Central memory CD4-positive, alpha-beta T cell (primary cell): ENCODE data around the gene PDE9A.
"Not testable (repeated sequence)": the region's sequence is repeated elsewhere in the genome, so short reads cannot be mapped to it uniquely, and the experiment has no call there.

Experiments
- DNase-seq: peaks from one replicate; pipeline ENCODE4 v3.0.0; 2022

The PDE9A gene

GRCh38 chr21:42807938-42808613 is 154.7 kb downstream of the PDE9A start:
- DNase-seq: no peak

- DNase-seq: no peak
Measured at GRCh38 chr21:42809171-42809570, 155.8 kb downstream of the PDE9A start.

DNA sequence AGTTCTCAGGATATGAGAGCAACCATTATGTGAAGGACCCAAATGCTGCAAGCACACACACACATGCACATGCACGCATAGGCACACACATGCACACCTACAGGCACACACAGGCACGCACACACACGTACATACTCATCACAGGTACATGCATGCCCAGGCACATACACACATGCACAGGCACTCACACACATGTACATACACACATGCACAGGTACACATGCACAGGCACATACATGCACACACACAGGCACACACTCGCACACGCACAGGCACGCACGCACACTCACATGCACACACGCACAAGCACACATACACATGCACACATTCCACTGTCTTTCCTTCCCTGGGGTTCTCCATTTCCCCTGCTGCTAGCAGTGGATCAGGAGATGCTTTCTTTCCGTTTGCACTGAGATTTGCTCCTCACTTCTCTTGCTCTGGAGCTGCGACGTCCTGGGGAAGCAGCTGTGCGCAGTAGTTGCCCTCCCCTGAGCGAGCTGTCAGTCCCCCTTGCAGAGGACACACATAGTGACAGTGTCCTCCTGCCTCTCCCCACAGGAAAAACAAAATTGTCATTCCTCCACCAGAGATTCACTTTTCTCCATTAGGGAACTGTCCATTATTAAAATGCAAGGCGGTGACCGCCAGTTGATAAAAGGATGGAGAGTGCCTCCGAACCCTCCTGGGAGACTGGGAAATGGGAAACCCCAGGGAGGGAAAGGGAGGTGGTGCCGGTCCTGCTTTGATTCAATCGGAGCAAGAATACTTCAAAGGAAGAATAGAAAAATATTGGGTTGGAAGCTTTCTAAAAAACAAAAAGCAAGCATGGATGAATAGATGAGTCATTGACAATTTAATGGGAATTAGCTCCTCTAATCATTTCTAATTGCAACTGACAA is 156.4 kb downstream of the PDE9A start:
- no peak for DNase-seq

- no peak for DNase-seq
Measured at GRCh38 chr21:42811960-42812359, 158.5 kb downstream of the PDE9A start.

GRCh38 chr21:42812528-42813241 is 159.3 kb downstream of the PDE9A start:
- not testable (repeated sequence) for DNase-seq

DNA sequence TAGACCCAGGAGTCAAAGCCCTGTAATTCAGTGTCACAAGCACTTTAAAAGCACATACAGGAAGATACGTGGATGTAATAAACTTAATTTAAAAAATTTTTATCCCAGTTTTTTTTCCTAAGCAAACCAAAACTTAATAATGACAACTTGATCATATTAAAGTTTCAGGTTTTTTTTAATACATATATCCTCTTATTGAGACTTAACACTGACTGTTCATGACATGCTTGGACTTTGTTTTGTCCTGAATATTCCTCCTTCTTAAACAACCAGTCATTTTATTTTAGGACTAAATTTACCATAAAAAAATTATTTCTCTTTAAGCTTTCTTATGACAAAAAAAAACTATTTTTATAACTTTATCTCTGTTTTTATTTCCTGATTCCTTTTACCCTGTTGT is 161.8 kb downstream of the PDE9A start:
- no peak for DNase-seq

- DNase-seq: peak; percentile 54
Measured at GRCh38 chr21:42818328-42818749, 164.9 kb downstream of the PDE9A start.

- no peak for DNase-seq
Measured at GRCh38 chr21:42819861-42820615, 166.6 kb downstream of the PDE9A start.

DNA sequence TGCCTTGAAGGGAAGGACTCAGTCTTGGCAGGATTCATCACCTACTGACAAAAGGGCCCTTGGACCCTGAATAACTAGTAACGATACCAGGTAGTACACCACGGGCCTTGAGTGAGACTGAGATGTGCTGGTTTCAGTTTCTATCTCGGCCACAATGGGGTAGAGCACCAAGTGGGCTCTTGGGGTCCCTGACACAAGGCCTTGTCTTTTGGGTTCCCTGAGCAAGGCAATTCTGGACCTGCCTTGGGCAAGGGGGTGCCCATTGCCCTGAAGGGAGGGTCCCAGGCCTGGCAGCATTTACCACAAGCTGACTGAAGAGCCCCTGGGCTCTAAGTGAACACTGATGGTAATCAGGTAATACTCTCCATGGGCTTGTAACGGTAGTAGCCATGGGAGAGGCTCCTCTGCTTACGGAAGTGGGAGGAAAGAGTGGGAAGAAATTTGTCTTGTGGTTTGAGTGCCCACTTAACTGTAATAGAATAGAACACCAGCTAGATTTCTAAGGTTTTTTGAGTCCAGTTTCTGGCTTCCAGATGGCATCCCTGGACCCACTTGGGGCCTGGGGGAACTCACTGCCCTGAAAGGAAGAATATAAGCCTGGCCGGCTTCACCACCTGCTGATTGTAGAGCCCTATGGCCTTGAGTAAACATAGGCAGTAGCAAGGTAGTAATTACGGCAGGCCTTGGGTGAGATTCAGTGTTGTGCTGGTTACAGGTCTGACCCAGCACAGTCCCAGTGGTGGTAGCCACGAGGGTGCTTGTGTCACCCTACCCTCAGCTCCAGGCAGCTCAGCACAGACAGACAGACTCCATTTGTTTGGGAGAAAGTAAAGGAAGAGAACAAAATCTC is 167.4 kb downstream of the PDE9A start:
- DNase-seq: no peak
